ENCODE measurements around the gene MTHFR.

Gene MTHFR

DNA sequence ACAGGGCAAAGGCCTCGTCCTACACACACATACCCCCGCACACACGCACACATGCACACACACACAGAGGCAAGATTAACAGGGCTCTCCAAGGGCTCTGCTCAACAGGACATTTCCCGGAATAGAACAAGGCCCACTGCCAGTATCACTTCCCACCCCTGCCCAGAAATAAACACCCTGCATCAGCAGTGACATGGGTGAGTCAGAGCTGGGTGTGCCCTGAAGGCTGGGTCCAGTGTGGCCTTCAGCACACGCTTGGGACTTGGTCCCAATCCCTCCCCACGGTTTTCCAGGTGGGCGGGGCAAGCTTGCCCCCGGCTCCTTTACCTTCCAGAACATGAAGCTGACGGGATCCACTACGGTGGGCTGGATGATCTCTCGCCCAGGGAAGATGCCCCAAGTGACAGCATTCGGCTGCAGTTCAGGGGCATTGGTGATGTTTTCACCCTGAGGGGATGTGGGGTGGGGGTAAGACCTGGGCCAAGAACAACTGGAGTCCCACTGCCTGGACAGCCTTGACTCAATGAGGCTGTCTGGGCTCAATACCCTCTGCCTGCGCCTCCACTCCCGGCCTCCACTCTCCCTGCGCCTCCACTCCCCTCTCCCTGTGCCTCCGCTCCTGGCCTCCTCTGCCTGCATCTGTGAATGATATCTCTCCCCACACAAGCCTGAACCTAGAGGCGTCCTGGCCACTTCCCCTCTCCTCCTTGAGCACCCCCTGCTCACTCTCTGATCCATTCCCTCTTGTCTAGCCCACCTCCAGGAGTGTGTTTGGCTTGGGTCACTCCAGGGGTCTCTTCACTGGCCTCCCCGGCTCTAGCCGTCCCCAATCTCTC, 14.7 kb downstream of the MTHFR start:
- peak; percentile 79 for DNase-seq (ENCODE audit: extremely low read depth, low read depth)
- no peak for TF ChIP-seq CTCF (IDR thresholded peaks at IDR 0.05; ENCODE audit: low read depth, low read length, missing control alignments)
- no peak overlapping the region for H3K4me3 ChIP-seq (replicated peaks; ENCODE audit: low read depth, low read length)

DNA sequence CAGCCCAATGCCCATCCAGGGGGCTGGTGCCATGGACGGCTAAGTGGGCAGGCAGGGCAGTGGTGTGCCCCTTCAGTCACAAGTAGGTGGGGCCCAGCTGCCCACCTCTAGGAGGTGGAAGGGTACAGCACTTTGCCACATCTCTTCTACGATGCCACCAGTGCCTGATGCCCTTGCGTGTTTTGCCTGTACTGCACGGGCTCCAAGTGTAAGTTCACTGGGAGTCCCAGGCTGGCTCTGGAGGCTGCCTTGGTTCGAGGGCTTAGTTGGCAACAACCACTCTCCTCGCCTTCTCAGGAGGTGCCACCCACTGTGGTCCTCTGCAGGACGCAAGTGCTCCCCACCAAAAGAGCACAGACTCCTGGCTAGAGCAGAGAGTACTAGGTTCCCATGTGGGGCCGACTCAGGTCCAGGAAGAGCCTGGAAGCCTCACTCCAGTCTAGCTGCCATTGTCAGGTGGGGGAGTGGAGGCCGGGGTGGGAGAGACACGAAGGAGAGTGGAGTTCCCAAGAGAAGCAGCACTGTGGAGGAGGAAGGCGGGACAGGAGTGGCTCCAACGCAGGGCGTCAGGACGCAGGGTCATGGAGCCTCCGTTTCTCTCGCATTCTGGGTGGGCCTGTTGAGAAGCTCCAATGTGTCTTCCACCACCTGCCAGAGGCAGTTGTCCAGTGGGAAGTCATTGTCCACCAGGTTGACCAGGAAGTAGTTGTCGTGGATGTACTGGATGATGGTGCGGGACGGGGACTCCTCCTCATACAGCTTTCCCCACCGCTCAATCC, 15.5 kb downstream of the MTHFR start:
- no peak for TF ChIP-seq CTCF (IDR thresholded peaks at IDR 0.05; ENCODE audit: low read depth, low read length, missing control alignments)
- H3K4me3 ChIP-seq (replicated peaks; ENCODE audit: low read depth, low read length), result no peak overlapping the region
- DNase-seq (ENCODE audit: extremely low read depth, low read depth), result no peak

GRCh38 chr1:11789126-11790067, 16.4 kb downstream of the MTHFR start:
- no peak for DNase-seq (ENCODE audit: extremely low read depth, low read depth)
- no peak overlapping the region for H3K4me3 ChIP-seq (replicated peaks; ENCODE audit: low read depth, low read length)
- no peak for TF ChIP-seq CTCF (IDR thresholded peaks at IDR 0.05; ENCODE audit: low read depth, low read length, missing control alignments)

- H3K4me3 ChIP-seq (replicated peaks; ENCODE audit: low read depth, low read length), result no peak overlapping the region
- no peak for DNase-seq (ENCODE audit: extremely low read depth, low read depth)
- no peak for TF ChIP-seq CTCF (IDR thresholded peaks at IDR 0.05; ENCODE audit: low read depth, low read length, missing control alignments)
These were observed 17.2 kb downstream of the MTHFR start for GRCh38 chr1:11788549-11789053.

GRCh38 chr1:11787804-11788436, 17.8 kb downstream of the MTHFR start:
- no peak overlapping the region for H3K4me3 ChIP-seq (replicated peaks; ENCODE audit: low read depth, low read length)
- no peak for DNase-seq (ENCODE audit: extremely low read depth, low read depth)
- TF ChIP-seq CTCF (IDR thresholded peaks at IDR 0.05; ENCODE audit: low read depth, low read length, missing control alignments), result no peak

All from HFF-Myc (cell line).